ENCODE data around the gene SERPINH1.

DNA sequence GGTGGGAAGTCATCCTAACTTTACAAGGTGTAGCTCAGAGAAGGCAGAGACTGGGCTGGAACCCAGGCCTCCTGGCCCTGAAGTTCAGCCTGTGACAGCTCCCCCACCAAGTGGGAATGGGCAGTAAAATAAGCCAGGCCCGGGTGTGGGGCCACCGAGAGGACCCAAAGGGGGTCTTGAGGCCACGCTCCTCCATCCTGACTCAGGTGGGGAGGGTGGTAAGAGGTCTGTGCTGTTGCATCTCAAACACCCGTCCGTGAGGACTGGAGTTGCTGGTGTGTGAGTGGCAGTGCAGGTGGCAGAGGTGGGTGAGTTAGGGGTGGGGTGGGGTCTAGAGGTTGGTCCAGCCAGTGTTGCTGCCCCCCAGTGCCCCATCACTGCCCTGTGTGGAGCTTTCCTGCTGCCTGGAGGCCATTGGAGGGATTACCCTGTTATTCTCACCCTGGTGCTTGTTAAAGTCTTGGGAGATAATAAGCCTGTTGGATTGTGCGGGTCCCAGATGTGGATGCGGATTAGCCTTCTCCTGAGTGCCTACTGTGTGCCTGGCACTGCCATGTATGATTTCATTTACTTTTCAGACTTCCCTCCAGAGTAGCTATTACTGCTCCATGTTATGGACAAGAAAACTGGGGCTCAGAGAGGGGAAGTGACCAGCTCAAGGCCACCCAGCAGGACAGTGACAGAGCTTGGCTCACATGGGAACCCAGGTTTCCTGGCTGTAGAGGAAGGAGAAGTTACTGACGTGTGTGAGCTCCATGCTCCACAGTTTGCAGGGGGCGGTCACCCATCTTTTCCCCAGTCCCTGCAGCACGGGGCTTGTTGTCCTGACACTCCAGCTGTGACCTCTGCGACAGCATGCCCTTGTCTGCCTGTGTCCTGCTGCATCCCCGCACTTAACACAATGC is 12.9 kb downstream of the SERPINH1 start:
- TF ChIP-seq, protein P1, sequence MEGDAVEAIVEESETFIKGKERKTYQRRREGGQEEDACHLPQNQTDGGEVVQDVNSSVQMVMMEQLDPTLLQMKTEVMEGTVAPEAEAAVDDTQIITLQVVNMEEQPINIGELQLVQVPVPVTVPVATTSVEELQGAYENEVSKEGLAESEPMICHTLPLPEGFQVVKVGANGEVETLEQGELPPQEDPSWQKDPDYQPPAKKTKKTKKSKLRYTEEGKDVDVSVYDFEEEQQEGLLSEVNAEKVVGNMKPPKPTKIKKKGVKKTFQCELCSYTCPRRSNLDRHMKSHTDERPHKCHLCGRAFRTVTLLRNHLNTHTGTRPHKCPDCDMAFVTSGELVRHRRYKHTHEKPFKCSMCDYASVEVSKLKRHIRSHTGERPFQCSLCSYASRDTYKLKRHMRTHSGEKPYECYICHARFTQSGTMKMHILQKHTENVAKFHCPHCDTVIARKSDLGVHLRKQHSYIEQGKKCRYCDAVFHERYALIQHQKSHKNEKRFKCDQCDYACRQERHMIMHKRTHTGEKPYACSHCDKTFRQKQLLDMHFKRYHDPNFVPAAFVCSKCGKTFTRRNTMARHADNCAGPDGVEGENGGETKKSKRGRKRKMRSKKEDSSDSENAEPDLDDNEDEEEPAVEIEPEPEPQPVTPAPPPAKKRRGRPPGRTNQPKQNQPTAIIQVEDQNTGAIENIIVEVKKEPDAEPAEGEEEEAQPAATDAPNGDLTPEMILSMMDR (IDR thresholded peaks at IDR 0.05; ENCODE audit: insufficient read depth, low read length) = no peak
- TF ChIP-seq POLR2AphosphoS5 (IDR thresholded peaks at IDR 0.05; ENCODE audit: low read depth) = no peak

Measured in HL-60 (cell line).